MCF 10A (cell line): ENCODE measurements around the gene BMPER. TPM values are rescaled to one million over a fixed set of nuclear protein-coding genes. Genes with fewer than 3 reads are reported as not detected.

Source experiments
- BruUV-seq: library from RNA; stranded (reverse); fragments of 400-500 nt; replicated peaks from 2 replicates; lab custom pipeline; 2021; lab: Mats Ljungman, UMichigan
- CTCF ChIA-PET: fragments of 300-600 bp; sonication (Branson Sonifier 250); formaldehyde crosslinking; extraction: SDS; loops from one replicate; lab custom pipeline; 2021; ENCODE audit warnings: antibody characterized with exemption, inconsistent platforms; lab: Yijun Ruan, JAX
- POLR2A ChIA-PET: fragments of 300-600, 350-650 bp; sonication (Branson Sonifier 250); formaldehyde crosslinking; extraction: SDS; loops from one replicate; lab custom pipeline; 2020; ENCODE audit warnings: antibody characterized with exemption, inconsistent platforms; lab: Yijun Ruan, JAX
- DNase-seq: peaks from one replicate; pipeline ENCODE4 v3.0.0-alpha.2; 2018; ENCODE audit not compliant: unreplicated experiment
- H3K27ac Mint-ChIP-seq: one replicate; pipeline ENCODE4 v1.8.0; 2022; ENCODE audit warnings: mild to moderate bottlenecking, low read depth, mixed read lengths; ENCODE audit not compliant: unreplicated experiment
- H3K27me3 Mint-ChIP-seq: one replicate; pipeline ENCODE4 v1.8.0; 2022; ENCODE audit warnings: mixed read lengths; ENCODE audit not compliant: insufficient read depth, unreplicated experiment
- H3K36me3 Mint-ChIP-seq: one replicate; pipeline ENCODE4 v1.8.0; 2022; ENCODE audit warnings: mild to moderate bottlenecking, moderate library complexity, mixed read lengths; ENCODE audit not compliant: insufficient read depth, unreplicated experiment
- H3K4me1 Mint-ChIP-seq: one replicate; pipeline ENCODE4 v1.8.0; 2022; ENCODE audit warnings: mixed read lengths; ENCODE audit not compliant: insufficient read depth, unreplicated experiment
- H3K4me3 Mint-ChIP-seq: one replicate; pipeline ENCODE4 v1.8.0; 2022; ENCODE audit warnings: mild to moderate bottlenecking, moderate library complexity, mixed read lengths; ENCODE audit not compliant: unreplicated experiment
- H3K9me3 Mint-ChIP-seq: one replicate; pipeline ENCODE4 v1.8.0; 2022; ENCODE audit warnings: mixed read lengths; ENCODE audit not compliant: unreplicated experiment
- intact Hi-C: fragments of 100-400 bp; cut with micrococcal nuclease; formaldehyde crosslinking; loops from 2 replicates; pipeline ENCODE4 v1.14.1; 2022
- total RNA-seq: library from RNA; stranded (reverse); gene quantifications from 2 replicates; pipeline ENCODE4 v1.2.3, GENCODE V29; 2022
- TF ChIP-seq, protein P1 (sequence below): fragments of 200-600 bp; IDR thresholded peaks from one replicate; pipeline ENCODE4 v1.8.0; 2022; ENCODE audit warnings: antibody characterized with exemption, mild to moderate bottlenecking; ENCODE audit not compliant: unreplicated experiment

Gene BMPER
- total RNA-seq, 1 experiment from 2014 or later, result 0.40 TPM

DNA sequence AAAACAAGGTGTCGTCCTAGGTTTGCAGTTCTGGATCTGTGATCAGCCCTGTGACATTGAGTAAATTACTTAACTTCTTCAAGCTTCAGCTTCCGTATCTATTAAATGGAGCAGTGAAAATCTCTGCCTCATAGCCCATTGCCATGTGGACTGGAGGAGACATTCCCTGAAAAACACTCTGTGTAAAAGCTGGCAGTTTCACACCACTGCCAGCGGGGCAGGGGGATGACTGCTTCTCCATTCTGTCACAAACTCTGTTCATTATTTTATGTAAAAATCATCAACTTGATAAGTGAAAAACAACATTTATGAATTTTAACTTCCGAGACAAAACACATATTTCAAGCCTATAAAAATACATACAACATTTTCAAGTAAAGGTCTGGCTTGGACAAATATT lies 234.7 kb downstream of the BMPER start:
- peaks cover 11% of the 10 kb centered on the region for H3K27me3 Mint-ChIP-seq
- intact Hi-C loops, result no loop called here
- ChIA-PET CTCF (interaction anchor here (0.6 to 8.1 kb wide), 6 partner anchors 16 to 897 kb away, joined by 3 to 78 read pairs (median 4); no protein-coding TSS in a partner anchor), POLR2A (no interaction called here)
- DNase-seq, result no peak
- no TSS peak for BruUV-seq
- H3K36me3 Mint-ChIP-seq, result no peaks in the 10 kb centered on the region
- H3K27ac Mint-ChIP-seq, result no peak overlapping the region
- H3K9me3 Mint-ChIP-seq, result no peaks in the 10 kb centered on the region
- peaks cover 12% of the 10 kb centered on the region for H3K4me1 Mint-ChIP-seq
- H3K4me3 Mint-ChIP-seq, result no peak overlapping the region
- TF ChIP-seq, protein P1, sequence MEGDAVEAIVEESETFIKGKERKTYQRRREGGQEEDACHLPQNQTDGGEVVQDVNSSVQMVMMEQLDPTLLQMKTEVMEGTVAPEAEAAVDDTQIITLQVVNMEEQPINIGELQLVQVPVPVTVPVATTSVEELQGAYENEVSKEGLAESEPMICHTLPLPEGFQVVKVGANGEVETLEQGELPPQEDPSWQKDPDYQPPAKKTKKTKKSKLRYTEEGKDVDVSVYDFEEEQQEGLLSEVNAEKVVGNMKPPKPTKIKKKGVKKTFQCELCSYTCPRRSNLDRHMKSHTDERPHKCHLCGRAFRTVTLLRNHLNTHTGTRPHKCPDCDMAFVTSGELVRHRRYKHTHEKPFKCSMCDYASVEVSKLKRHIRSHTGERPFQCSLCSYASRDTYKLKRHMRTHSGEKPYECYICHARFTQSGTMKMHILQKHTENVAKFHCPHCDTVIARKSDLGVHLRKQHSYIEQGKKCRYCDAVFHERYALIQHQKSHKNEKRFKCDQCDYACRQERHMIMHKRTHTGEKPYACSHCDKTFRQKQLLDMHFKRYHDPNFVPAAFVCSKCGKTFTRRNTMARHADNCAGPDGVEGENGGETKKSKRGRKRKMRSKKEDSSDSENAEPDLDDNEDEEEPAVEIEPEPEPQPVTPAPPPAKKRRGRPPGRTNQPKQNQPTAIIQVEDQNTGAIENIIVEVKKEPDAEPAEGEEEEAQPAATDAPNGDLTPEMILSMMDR, result no peak

DNA sequence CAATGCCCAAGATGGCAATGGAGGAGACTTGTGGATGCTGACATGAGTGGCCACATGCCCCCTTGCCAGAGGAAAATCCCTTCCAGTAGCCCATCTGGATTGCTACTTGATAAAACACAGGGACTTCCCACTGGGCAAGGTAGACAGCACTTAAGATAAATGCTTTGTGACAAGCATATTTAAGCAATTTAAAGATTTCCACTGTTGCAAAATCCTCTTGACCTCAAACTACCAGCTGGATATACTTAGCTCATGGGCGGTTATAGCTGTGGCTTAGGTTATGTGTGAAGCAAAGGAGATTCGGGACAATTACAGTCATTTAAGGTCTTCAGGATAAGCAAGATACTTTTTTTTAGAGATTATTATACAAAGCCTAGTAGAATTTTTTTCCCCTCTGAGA lies 238.1 kb downstream of the BMPER start:
- H3K4me1 Mint-ChIP-seq, result no peaks in the 10 kb centered on the region
- DNase-seq, result peak; percentile 21
- ChIA-PET CTCF (interaction anchor here (0.6 to 3.2 kb wide), 3 partner anchors 10 to 446 kb away, joined by 3 to 23 read pairs (median 3); no protein-coding TSS in a partner anchor), POLR2A (no interaction called here)
- H3K9me3 Mint-ChIP-seq, result no peaks in the 10 kb centered on the region
- TF ChIP-seq, protein P1, result no peak
- intact Hi-C loops, result no loop called here
- H3K36me3 Mint-ChIP-seq, result no peaks in the 10 kb centered on the region
- BruUV-seq, result no TSS peak
- H3K27me3 Mint-ChIP-seq, result peaks cover 11% of the 10 kb centered on the region
- H3K27ac Mint-ChIP-seq, result peak overlapping the region; percentile 50
- no peak overlapping the region for H3K4me3 Mint-ChIP-seq

DNA sequence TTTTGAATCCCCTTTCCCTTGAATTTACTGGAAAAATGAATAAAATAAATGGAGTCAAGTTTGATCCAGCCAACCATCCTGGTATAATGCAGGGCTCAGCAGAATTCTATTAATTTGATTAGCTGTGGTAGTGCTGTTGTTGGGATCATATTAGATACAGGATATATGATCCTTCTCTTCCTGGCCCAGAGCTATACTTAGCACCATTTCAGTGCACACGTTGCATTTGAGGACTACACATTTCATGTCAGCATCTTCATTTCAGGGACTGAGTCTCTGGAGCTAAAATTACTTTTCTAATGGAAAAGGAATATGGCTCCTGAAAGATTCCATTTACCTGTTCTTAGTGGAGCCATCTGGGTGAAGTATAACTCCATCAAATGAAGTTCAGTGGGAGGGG lies 240.3 kb downstream of the BMPER start:
- Mint-ChIP-seq H3K4me3 (no peak overlapping the region), H3K27ac (no peak overlapping the region), H3K9me3 (no peaks in the 10 kb centered on the region), H3K27me3 (peaks cover 11% of the 10 kb centered on the region), H3K36me3 (no peaks in the 10 kb centered on the region), H3K4me1 (no peaks in the 10 kb centered on the region)
- ChIA-PET POLR2A (no interaction called here), CTCF (interaction anchor here (0.6 to 3.2 kb wide), 4 partner anchors 9 to 230 kb away, joined by 3 to 23 read pairs (median 6); no protein-coding TSS in a partner anchor)
- intact Hi-C loops, result no loop called here
- no TSS peak for BruUV-seq
- no peak for DNase-seq
- TF ChIP-seq, protein P1, result no peak

DNA sequence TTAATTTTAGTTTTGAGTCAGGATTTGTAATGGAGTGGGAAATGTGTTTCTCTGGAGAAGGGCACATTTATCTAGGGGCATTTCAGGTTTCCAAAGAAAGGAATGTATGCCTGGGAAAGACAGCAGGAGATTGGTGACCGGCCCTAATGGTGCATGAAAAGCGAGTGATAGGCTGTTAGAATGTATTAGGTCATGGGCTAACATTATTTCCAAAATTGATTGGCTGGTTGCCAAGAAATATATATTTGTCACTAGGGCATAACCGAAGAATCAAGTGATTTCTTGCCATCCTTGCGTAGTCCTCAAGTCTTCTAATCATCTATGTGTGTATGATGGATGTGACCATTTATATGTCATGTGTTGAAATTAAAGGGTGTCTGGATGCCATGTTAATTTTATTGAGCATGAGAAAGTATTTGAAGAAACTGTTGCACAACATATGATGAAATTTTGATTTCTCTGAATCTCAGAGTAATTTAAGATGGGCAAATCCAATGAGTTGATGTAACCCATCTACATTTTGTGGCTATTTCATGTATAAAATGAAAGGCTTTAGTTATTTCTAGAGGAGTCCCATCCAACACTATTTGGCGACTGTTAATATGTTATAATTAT lies 248.4 kb downstream of the BMPER start:
- peak; percentile 32 for DNase-seq
- no peaks in the 10 kb centered on the region for H3K9me3 Mint-ChIP-seq
- peaks cover 7% of the 10 kb centered on the region for H3K4me1 Mint-ChIP-seq
- intact Hi-C loops, result loop anchor here (2.0 kb wide), 1 partner anchor 19 kb away; no protein-coding TSS in a partner anchor
- no peaks in the 10 kb centered on the region for H3K27me3 Mint-ChIP-seq
- POLR2A ChIA-PET, result no interaction called here
- no peak overlapping the region for H3K4me3 Mint-ChIP-seq
- H3K36me3 Mint-ChIP-seq, result no peaks in the 10 kb centered on the region
- CTCF ChIA-PET, result interaction anchor here (0.6 to 3.8 kb wide), 3 partner anchors 12 to 293 kb away, joined by 4 to 37 read pairs (median 4); no protein-coding TSS in a partner anchor
- no TSS peak for BruUV-seq
- H3K27ac Mint-ChIP-seq, result no peak overlapping the region
- TF ChIP-seq, protein P1, result no peak
